DND-41 (cell line): ENCODE measurements around the gene POFUT1.
"Not testable (repeated sequence)": the region's sequence is repeated elsewhere in the genome, so short reads cannot be mapped to it uniquely, and the experiment has no call there.

Experiments used
- ATAC-seq: fragments of 200-7000 bp; cut with Tn5 transposase; 3 replicates; pipeline ENCODE4 v1.9.1; 2021; ENCODE audit warnings: low read depth; ENCODE audit not compliant: insufficient read depth
- DNase-seq: peaks from one replicate; pipeline ENCODE4 v3.0.0-alpha.2; 2020
- H2AFZ ChIP-seq: 2 replicates; pipeline ENCODE4 v1.6.0; 2012; ENCODE audit warnings: low read depth, low read length
- H3K27ac ChIP-seq: 2 replicates; pipeline ENCODE4 v1.5.1; 2012; ENCODE audit warnings: low read length, inconsistent platforms
- H3K27me3 ChIP-seq: fragments of 200-600 bp; sonication (generic); 2 replicates; pipeline ENCODE4 v1.6.0; 2012; ENCODE audit warnings: low read length, mild to moderate bottlenecking, inconsistent platforms; ENCODE audit not compliant: insufficient read depth, poor library complexity
- H3K36me3 ChIP-seq: 2 replicates; pipeline ENCODE4 v1.5.1; 2012; ENCODE audit warnings: low read length, inconsistent platforms; ENCODE audit not compliant: insufficient read depth
- H3K4me1 ChIP-seq: 2 replicates; pipeline ENCODE4 v1.5.1; 2012; ENCODE audit warnings: mild to moderate bottlenecking, low read length; ENCODE audit not compliant: insufficient read depth
- H3K4me2 ChIP-seq: 2 replicates; pipeline ENCODE4 v1.6.0; 2012; ENCODE audit warnings: mild to moderate bottlenecking, moderate library complexity, low read length, inconsistent platforms; ENCODE audit not compliant: insufficient read depth
- H3K4me3 ChIP-seq, 2 experiments: fragments of 200-600 bp in 1 of 2; shearing (Covaris generic) in 1 of 2; 2 replicates each; pipeline ENCODE4 v1.5.1; 2012 to 2016; ENCODE audit warnings: inconsistent platforms in 2 of 2, low read length in 2 of 2, mild to moderate bottlenecking in 2 of 2, low read depth in 1 of 2, moderate library complexity in 1 of 2
- H3K79me2 ChIP-seq: 2 replicates; pipeline ENCODE4 v1.6.0; 2012; ENCODE audit warnings: low read length, inconsistent platforms; ENCODE audit not compliant: insufficient read depth
- H3K9ac ChIP-seq: 2 replicates; pipeline ENCODE4 v1.6.0; 2012; ENCODE audit warnings: low read depth, mild to moderate bottlenecking, inconsistent platforms, low read length, moderate library complexity
- H3K9me3 ChIP-seq: 2 replicates; pipeline ENCODE4 v1.5.1; 2012; ENCODE audit warnings: low read length, moderate library complexity, mild to moderate bottlenecking, inconsistent platforms; ENCODE audit not compliant: insufficient read depth, severe bottlenecking
- H4K20me1 ChIP-seq: 2 replicates; pipeline ENCODE4 v1.6.0; 2012; ENCODE audit warnings: low read length; ENCODE audit not compliant: insufficient read depth
- EZH2 ChIP-seq: IDR thresholded peaks from 3 replicates; pipeline ENCODE4 v1.6.1; 2012; ENCODE audit warnings: borderline replicate concordance, low read depth, mild to moderate bottlenecking, moderate library complexity, low read length, inconsistent platforms; ENCODE audit not compliant: severe bottlenecking
- TF ChIP-seq, protein P1 (sequence below): IDR thresholded peaks from 2 replicates; pipeline ENCODE4 v1.5.1; 2012; ENCODE audit warnings: borderline replicate concordance, low read length, moderate library complexity, mild to moderate bottlenecking; ENCODE audit not compliant: poor library complexity, severe bottlenecking; ENCODE audit errors: extremely low read depth

POFUT1 gene

DNA sequence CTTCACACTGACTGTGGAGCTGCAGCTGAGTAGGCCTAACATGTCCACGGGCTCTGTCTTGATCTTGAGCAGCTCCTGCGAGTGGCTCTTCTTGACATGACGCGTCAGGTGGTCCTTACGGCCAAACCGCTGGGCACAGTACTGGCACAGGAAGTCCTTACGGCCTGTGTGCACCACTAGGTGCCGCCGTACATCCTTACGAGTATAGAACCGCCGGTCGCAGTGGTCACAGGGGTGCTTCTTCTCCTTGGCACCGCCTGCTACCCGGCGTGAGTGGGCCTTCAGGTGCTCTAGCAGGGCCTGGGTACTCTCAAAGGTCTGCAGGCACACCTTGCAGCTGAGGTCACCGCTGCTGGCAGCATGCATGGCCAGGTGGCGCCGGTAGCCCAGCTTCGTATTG lies 10.5 kb upstream of the POFUT1 start:
- H3K9me3 ChIP-seq, DNase-seq, H3K4me3 ChIP-seq, H3K27ac ChIP-seq, H2AFZ ChIP-seq, H3K27me3 ChIP-seq, H3K4me1 ChIP-seq, H3K9ac ChIP-seq, H3K4me2 ChIP-seq: not testable (repeated sequence)
- Histone ChIP-seq H3K79me2 (peaks cover 51% of the 10 kb centered on the region), H3K36me3 (peaks cover 84% of the 10 kb centered on the region), H4K20me1 (peaks cover 66% of the 10 kb centered on the region)
- 0 out of 3 replicates have a peak, but pooled peaks have one; percentile 15 for ATAC-seq
- TF ChIP-seq, protein P1, sequence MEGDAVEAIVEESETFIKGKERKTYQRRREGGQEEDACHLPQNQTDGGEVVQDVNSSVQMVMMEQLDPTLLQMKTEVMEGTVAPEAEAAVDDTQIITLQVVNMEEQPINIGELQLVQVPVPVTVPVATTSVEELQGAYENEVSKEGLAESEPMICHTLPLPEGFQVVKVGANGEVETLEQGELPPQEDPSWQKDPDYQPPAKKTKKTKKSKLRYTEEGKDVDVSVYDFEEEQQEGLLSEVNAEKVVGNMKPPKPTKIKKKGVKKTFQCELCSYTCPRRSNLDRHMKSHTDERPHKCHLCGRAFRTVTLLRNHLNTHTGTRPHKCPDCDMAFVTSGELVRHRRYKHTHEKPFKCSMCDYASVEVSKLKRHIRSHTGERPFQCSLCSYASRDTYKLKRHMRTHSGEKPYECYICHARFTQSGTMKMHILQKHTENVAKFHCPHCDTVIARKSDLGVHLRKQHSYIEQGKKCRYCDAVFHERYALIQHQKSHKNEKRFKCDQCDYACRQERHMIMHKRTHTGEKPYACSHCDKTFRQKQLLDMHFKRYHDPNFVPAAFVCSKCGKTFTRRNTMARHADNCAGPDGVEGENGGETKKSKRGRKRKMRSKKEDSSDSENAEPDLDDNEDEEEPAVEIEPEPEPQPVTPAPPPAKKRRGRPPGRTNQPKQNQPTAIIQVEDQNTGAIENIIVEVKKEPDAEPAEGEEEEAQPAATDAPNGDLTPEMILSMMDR, result peak; percentile 18

DNA sequence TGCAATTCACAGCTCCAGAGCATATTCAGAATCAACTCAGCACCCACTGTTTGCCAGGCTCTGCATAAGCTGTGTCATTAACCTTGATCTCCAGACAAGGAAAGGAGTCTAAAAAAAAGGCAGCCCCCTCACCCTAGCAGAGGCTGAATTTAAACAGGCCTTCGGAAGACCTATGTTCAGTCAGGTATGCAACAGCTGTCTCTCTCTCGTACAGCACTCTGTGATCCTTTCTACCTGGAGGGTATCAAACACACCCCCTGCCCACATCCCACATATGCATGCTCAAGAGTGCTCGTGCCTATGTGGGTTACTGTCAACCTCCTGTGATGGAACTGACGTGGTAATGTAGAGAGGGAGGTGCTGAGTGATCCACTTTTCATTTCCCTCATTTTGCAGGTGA lies 8.7 kb upstream of the POFUT1 start:
- Histone ChIP-seq H4K20me1 (peaks cover 85% of the 10 kb centered on the region), H3K4me2 (peak overlapping the region; percentile 8; the same call in 1 of the 2 replicates), H3K27ac (no peak overlapping the region), H3K9ac (no peak overlapping the region), H2AFZ (no peak overlapping the region), H3K27me3 (no peaks in the 10 kb centered on the region), H3K79me2 (peaks cover 69% of the 10 kb centered on the region), H3K4me3 (no peak overlapping the region), H3K4me1 (peaks cover 9% of the 10 kb centered on the region; the same call in 1 of the 2 replicates), H3K36me3 (peaks cover 96% of the 10 kb centered on the region), H3K9me3 (no peaks in the 10 kb centered on the region)
- ATAC-seq, result no peak
- TF ChIP-seq, protein P1, result no peak
- TF ChIP-seq EZH2, result no peak
- no peak for DNase-seq

DNA sequence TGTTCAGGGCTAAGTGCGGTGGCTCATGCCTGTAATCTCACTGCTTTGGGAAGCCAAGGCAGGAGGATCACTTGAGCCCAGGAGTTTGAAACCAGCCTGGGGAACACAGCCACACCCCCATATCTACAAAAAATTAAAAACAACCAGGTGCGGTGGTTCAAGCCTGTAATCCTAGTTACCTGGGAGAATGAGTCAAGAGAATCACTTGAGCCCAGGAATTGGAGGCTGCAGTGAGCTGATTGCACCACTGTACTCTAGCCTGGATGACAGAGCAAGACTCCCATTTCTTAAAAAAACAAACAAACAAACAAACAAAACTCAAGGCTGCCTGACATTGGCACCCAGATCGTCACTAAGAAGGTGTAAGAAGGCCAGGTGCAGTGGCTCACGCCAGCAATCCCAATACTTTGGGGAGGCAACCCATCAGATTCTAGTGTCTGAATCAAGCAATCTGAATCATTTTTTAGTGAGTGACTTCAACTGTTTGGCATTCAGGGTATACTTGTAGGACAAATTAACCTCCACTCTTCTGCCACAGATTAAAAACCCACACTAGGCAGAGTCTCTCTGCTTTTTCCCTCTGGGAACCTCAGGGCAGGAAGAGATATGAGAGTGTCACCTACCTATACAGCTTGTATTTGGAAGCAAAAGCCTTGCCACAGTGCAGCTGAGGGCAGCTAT lies 6.2 kb upstream of the POFUT1 start:
- no peak for ATAC-seq
- peaks cover 82% of the 10 kb centered on the region for H3K36me3 ChIP-seq
- no peak overlapping the region for H3K4me3 ChIP-seq
- H3K27ac ChIP-seq, result no peak overlapping the region
- H3K9ac ChIP-seq, result no peak overlapping the region
- H3K9me3 ChIP-seq, result no peaks in the 10 kb centered on the region
- H4K20me1 ChIP-seq, result peaks cover 85% of the 10 kb centered on the region
- no peak for DNase-seq
- TF ChIP-seq EZH2, result no peak
- TF ChIP-seq, protein P1, result no peak
- H3K27me3 ChIP-seq, result no peaks in the 10 kb centered on the region
- peaks cover 94% of the 10 kb centered on the region for H3K79me2 ChIP-seq
- no peak overlapping the region for H2AFZ ChIP-seq
- H3K4me2 ChIP-seq, result no peak overlapping the region
- H3K4me1 ChIP-seq, result peaks cover 32% of the 10 kb centered on the region
